Mucosa of descending colon (tissue), 3 donors: ENCODE data around the gene SHMT2. TPM values are rescaled to one million over a fixed set of nuclear protein-coding genes. Genes with fewer than 3 reads are reported as not detected.

Source experiments
- ATAC-seq: fragments of 200-7000 bp; cut with Tn5 transposase; one replicate; pipeline ENCODE4 v1.9.1; 2020; ENCODE audit warnings: mild to moderate bottlenecking, moderate library complexity
- DNase-seq, 3 donors: peaks; one replicate each; pipeline ENCODE4 v3.0.0-alpha.2; 2020
- H3K36me3 ChIP-seq: fragments of 200-600 bp; one replicate; pipeline ENCODE4 v1.8.0; 2021; ENCODE audit warnings: low read depth, mild to moderate bottlenecking
- H3K4me1 ChIP-seq: fragments of 200-600 bp; one replicate; pipeline ENCODE4 v1.8.0; 2021; ENCODE audit warnings: low read depth, mild to moderate bottlenecking
- H3K4me3 ChIP-seq: fragments of 200-600 bp; one replicate; pipeline ENCODE4 v1.8.0; 2021; ENCODE audit warnings: mild to moderate bottlenecking
- H3K9me3 ChIP-seq: fragments of 200-600 bp; one replicate; pipeline ENCODE4 v1.8.0; 2021; ENCODE audit warnings: mild to moderate bottlenecking
- CTCF ChIP-seq: fragments of 200-600 bp; IDR thresholded peaks from one replicate; pipeline ENCODE4 v1.8.0; 2022; ENCODE audit warnings: antibody characterized with exemption, mild to moderate bottlenecking
- intact Hi-C, 2 donors: fragments of 100-400 bp; cut with DNase I in 1 of 2; cut with micrococcal nuclease in 1 of 2; formaldehyde crosslinking; loops; one replicate each; pipeline versions ENCODE4 v1.11.0 to v1.11.1; 2022; cut with DNase I, micrococcal nuclease
- total RNA-seq, 3 donors: library from RNA; stranded (reverse); fragmentation: NEBNext Ultra II Directional in 2 of 3; extraction: Animal tissue kit (Norgen Biotek cat#: 25700) in 2 of 3; gene quantifications; one replicate each; pipeline versions ENCODE4 v1.2.1 to v1.2.4, GENCODE V29; 2021 to 2023
- donor health status: DM: no; HTN: no; CAD: no; lungs with moderate emphysema.
- donor health status: DM: no; HTN: no; CAD: no.
- donor health status: DM: no; HTN: yes; CAD: no.

Gene SHMT2
- total RNA-seq, 3 donors from 2014 or later, result 34.7 to 67.4 (median 40.9) TPM

GRCh38 chr12:57198329-57198728 lies 31.2 kb upstream of the SHMT2 start:
- Histone ChIP-seq H3K4me1 (no peaks in the 10 kb centered on the region), H3K4me3 (no peak overlapping the region), H3K36me3 (peaks cover 10% of the 10 kb centered on the region), H3K9me3 (no peaks in the 10 kb centered on the region)
- no peak for TF ChIP-seq CTCF
- intact Hi-C loops, result no loop called here
- DNase-seq (no peak), ATAC-seq (no peak)

GRCh38 chr12:57199191-57199590 lies 30.3 kb upstream of the SHMT2 start:
- DNase-seq (peak in 1 of 3 donors; percentile 41), ATAC-seq (no peak)
- Histone ChIP-seq H3K9me3 (no peaks in the 10 kb centered on the region), H3K36me3 (peaks cover 2% of the 10 kb centered on the region), H3K4me3 (no peak overlapping the region), H3K4me1 (no peaks in the 10 kb centered on the region)
- intact Hi-C loops, result no loop called here
- TF ChIP-seq CTCF, result no peak

DNA sequence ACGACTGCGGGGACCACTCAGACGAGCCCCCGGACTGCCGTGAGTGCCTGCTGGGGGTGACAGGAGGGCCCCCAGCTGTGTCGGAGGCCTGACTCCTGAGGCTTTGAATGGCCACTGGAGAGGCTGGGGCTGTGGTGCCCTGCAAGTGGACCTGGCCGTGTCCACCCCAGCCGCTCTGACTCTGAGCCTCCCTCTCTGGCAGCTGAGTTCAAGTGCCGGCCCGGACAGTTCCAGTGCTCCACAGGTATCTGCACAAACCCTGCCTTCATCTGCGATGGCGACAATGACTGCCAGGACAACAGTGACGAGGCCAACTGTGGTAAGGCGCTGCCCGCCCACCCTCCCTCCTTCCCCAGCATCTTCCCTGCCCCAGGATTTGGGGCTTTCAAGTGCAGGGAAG lies 29.0 kb upstream of the SHMT2 start:
- Histone ChIP-seq H3K9me3 (no peaks in the 10 kb centered on the region), H3K4me1 (no peaks in the 10 kb centered on the region), H3K36me3 (no peaks in the 10 kb centered on the region), H3K4me3 (no peak overlapping the region)
- no peak for TF ChIP-seq CTCF
- ATAC-seq, result no peak
- no peak for DNase-seq
- intact Hi-C loops, result no loop called here

GRCh38 chr12:57201219-57201618 lies 28.3 kb upstream of the SHMT2 start:
- no peak for DNase-seq
- no peak overlapping the region for H3K4me3 ChIP-seq
- no peak for TF ChIP-seq CTCF
- H3K9me3 ChIP-seq, result no peaks in the 10 kb centered on the region
- ATAC-seq, result no peak
- no peaks in the 10 kb centered on the region for H3K4me1 ChIP-seq
- intact Hi-C loops, result no loop called here
- no peaks in the 10 kb centered on the region for H3K36me3 ChIP-seq

- Histone ChIP-seq H3K9me3 (no peaks in the 10 kb centered on the region), H3K36me3 (no peaks in the 10 kb centered on the region), H3K4me1 (no peaks in the 10 kb centered on the region), H3K4me3 (no peak overlapping the region)
- no peak for ATAC-seq
- peak in 1 of 3 donors; percentile 44 for DNase-seq
- intact Hi-C loops, result no loop called here
- TF ChIP-seq CTCF, result no peak
Measured at GRCh38 chr12:57201631-57202030, 27.9 kb upstream of the SHMT2 start.

- DNase-seq (no peak), ATAC-seq (no peak)
- TF ChIP-seq CTCF, result no peak
- no peak overlapping the region for H3K4me3 ChIP-seq
- intact Hi-C loops, result no loop called here
- no peaks in the 10 kb centered on the region for H3K9me3 ChIP-seq
- no peaks in the 10 kb centered on the region for H3K36me3 ChIP-seq
- no peaks in the 10 kb centered on the region for H3K4me1 ChIP-seq
Measured at GRCh38 chr12:57202321-57202720, 27.2 kb upstream of the SHMT2 start.
